Common myeloid progenitor, CD34-positive (primary cell): Measurements from ENCODE around the gene ANG.

Experiments
- CTCF ChIA-PET: fragments of 350-600 bp; sonication (Branson Sonifier 250); formaldehyde crosslinking; loops from one replicate; lab custom pipeline; 2021; ENCODE audit warnings: antibody characterized with exemption; lab: Charles Lee
- POLR2A ChIA-PET: fragments of 350-600 bp; sonication (Branson Sonifier 250); formaldehyde crosslinking; loops from one replicate; lab custom pipeline; 2021; ENCODE audit warnings: antibody characterized with exemption; lab: Charles Lee
- DNase-seq, 3 donors: peaks; one replicate each; pipeline versions ENCODE4 v3.0.0 to v3.0.0-alpha.2; 2013
- H3K27ac ChIP-seq, 2 experiments: 1 replicate in 1 of 2; 2 replicates in 1 of 2; pipeline ENCODE4 v1.7.0; 2013; ENCODE audit warnings: inconsistent platforms in 2 of 2, low read length in 2 of 2, mild to moderate bottlenecking in 2 of 2, low read depth in 1 of 2, moderate library complexity in 1 of 2; ENCODE audit not compliant: severe bottlenecking in 2 of 2, insufficient read depth in 1 of 2, poor library complexity in 1 of 2
- H3K27me3 ChIP-seq, 5 experiments: replicated peaks in 2 of 5; 1 replicate in 3 of 5; 2 replicates in 2 of 5; pipeline versions ENCODE4 v1.6.1 to v1.7.0; 2013; ENCODE audit warnings: low read length in 4 of 5, mild to moderate bottlenecking in 2 of 5, moderate library complexity in 2 of 5, inconsistent platforms in 1 of 5; ENCODE audit not compliant: insufficient read depth in 5 of 5, control insufficient read depth in 4 of 5
- H3K36me3 ChIP-seq, 4 experiments: 1 replicate in 2 of 4; 2 replicates in 2 of 4; pipeline versions ENCODE4 v1.6.1 to v1.7.0; 2013; ENCODE audit warnings: low read length in 3 of 4, control low read depth in 1 of 4, mild to moderate bottlenecking in 1 of 4; ENCODE audit not compliant: control insufficient read depth in 4 of 4, insufficient read depth in 4 of 4
- H3K4me1 ChIP-seq, 4 experiments: 1 replicate in 3 of 4; 2 replicates in 1 of 4; pipeline versions ENCODE4 v1.6.1 to v1.7.1; 2013; ENCODE audit warnings: low read length in 3 of 4, mild to moderate bottlenecking in 3 of 4, control low read depth in 1 of 4, inconsistent platforms in 1 of 4, moderate library complexity in 1 of 4; ENCODE audit not compliant: control insufficient read depth in 4 of 4, insufficient read depth in 4 of 4; ENCODE audit errors: control extremely low read depth in 1 of 4
- H3K4me3 ChIP-seq, 7 experiments: 1 replicate in 4 of 7; 2 replicates in 3 of 7; pipeline versions ENCODE4 v1.5.1 to v1.7.0; 2013; ENCODE audit warnings: mild to moderate bottlenecking in 7 of 7, low read length in 6 of 7, moderate library complexity in 6 of 7, inconsistent platforms in 2 of 7, low read depth in 2 of 7, control low read depth in 1 of 7; ENCODE audit not compliant: insufficient read depth in 4 of 7, control insufficient read depth in 1 of 7; ENCODE audit errors: extremely low read depth in 1 of 7
- H3K9me3 ChIP-seq, 5 experiments: 1 replicate in 4 of 5; 2 replicates in 1 of 5; pipeline versions ENCODE4 v1.6.1 to v1.7.1; 2013; ENCODE audit warnings: low read length in 4 of 5, mild to moderate bottlenecking in 2 of 5, inconsistent platforms in 1 of 5, low read depth in 1 of 5, moderate library complexity in 1 of 5; ENCODE audit not compliant: control insufficient read depth in 4 of 5, insufficient read depth in 2 of 5; ENCODE audit errors: control extremely low read depth in 1 of 5
- WGBS: methylation state at CpG from one replicate; pipeline ENCODE4 v1.1.5; 2013; ENCODE audit not compliant: insufficient coverage; 5-methylcytosine and 5-hydroxymethylcytosine counted together

ANG gene

DNA sequence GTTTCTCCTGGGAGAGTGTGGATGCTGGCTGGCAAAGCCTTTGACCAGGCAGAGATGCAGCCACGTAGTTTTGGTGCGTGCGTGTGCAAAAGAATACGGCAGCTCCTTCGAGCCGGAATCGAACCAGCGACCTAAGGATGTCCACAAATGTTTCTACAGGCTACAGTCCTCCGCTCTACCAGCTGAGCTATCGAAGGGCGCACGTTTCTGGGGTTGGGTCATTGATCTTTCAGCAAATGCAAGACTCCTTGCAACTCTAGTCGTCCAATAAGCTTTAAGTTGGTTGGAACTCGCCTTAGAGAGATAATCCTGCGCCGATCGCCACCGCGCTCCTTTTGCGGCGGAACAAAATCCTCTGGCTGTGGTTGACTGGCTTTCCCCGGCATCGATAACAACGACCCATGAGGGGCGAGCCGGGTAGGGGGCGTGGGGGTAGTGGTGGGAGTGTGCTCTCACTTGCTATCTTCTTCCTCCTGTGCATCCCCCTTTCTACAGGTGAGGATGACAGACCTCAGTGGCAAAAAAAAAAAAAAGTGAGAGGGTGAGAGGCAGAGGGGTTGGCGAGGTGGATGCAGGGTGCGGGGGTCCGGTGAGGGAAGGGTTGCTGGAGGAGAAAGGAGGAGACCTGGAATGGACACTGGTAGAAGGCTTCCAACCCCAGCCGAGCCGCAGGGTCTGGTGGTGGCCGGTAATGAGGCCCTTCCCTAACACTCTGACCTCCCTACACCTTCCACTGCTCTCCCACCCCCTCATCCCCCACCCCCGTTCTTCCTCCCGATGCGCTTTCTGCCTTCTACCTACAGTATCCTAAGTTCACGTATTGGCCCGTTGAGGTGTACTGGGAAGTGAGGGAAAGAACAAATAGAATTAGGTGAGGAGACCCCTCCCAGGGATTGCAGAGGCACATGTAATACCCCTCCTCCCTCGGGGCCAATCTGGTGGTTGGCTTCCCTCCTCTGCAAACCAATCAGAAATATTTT lies 35.3 kb upstream of the ANG start:
- Histone ChIP-seq H3K4me1 (peaks cover 0 to 10% (median 3%) of the 10 kb centered on the region in 4 experiments), H3K27me3 (peaks cover 22 to 66% (median 40%) of the 10 kb centered on the region in 5 experiments), H3K36me3 (no peaks in the 10 kb centered on the region), H3K9me3 (no peaks in the 10 kb centered on the region), H3K4me3 (peak overlapping the region in 4 of 7 experiments; percentile 38 to 50 (median 46)), H3K27ac (no peak overlapping the region)
- peak; percentile 55 to 67 (median 63) for DNase-seq
- CTCF ChIA-PET, result interaction anchor here (1.4 to 15.1 kb wide), 3 partner anchors 16 to 40 kb away, joined by 3 to 179 read pairs (median 9); partner anchors contain the start of gene ANG
- WGBS, result 3% methylated on average over 27 of the region's 39 CpGs
- POLR2A ChIA-PET, result no interaction called here

DNA sequence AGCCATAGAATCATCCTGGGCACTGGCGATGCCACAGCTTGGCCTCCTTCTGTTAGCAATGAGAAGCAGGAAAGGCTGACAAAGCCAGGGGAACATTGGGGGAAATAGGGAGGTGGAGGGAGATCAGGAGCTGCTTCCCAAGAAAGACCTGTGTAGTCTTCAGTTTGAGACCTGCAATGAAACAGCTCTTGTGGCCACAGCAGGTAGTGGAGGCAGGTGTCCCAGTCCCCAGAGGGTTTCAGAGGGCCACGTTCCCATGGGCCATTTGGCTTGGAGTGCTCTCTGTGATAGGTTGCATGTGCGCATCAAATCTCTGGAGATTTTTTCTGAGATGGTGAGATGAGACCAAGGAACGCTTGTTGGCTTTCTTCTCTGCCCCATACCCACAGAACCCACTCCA lies 32.7 kb upstream of the ANG start:
- 81% methylated on average over 3 of the region's 4 CpGs for WGBS
- CTCF ChIA-PET, result interaction anchor here (1.0 to 15.1 kb wide), 4 partner anchors 17 to 37 kb away, joined by 3 to 179 read pairs (median 38); partner anchors contain the start of genes ANG and RNASE4
- H3K4me1 ChIP-seq, result peaks cover 0 to 10% (median 3%) of the 10 kb centered on the region in 4 experiments
- no peaks in the 10 kb centered on the region for H3K36me3 ChIP-seq
- H3K27me3 ChIP-seq, result peaks cover 22 to 82% (median 45%) of the 10 kb centered on the region in 5 experiments
- DNase-seq, result no peak
- no peak overlapping the region for H3K27ac ChIP-seq
- no peak overlapping the region for H3K4me3 ChIP-seq
- POLR2A ChIA-PET, result no interaction called here
- H3K9me3 ChIP-seq, result no peaks in the 10 kb centered on the region

DNA sequence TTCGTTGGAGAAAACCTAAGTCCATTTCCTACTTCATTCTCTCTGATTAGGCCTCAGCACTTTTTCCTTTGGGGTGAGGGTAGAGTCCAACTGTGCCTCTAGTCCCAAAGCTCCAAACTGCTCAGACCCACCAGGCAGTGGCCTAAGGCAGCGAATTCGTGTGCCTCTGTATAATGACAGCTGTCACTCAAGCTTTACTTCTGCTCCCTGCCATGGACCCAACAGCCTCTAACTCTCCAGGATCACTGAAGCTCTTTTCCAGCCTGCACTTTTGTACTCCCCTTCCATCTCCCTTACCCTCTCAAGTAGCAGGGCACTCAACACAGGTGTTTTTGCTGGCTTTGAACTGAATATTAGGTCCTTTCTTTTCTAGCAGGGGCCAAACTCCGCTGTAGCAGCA lies 32.3 kb upstream of the ANG start:
- Histone ChIP-seq H3K27ac (no peak overlapping the region), H3K4me1 (peaks cover 0 to 10% (median 3%) of the 10 kb centered on the region in 4 experiments), H3K9me3 (no peaks in the 10 kb centered on the region), H3K4me3 (no peak overlapping the region), H3K36me3 (no peaks in the 10 kb centered on the region), H3K27me3 (peaks cover 20 to 81% (median 45%) of the 10 kb centered on the region in 5 experiments)
- ChIA-PET CTCF (interaction anchor here (1.0 to 15.1 kb wide), 7 partner anchors 12 to 218 kb away, joined by 3 to 179 read pairs (median 3); partner anchors contain the start of genes ANG and RNASE4), POLR2A (no interaction called here)
- WGBS, result 87% methylated on average over 3 of the region's 4 CpGs
- DNase-seq, result no peak

DNA sequence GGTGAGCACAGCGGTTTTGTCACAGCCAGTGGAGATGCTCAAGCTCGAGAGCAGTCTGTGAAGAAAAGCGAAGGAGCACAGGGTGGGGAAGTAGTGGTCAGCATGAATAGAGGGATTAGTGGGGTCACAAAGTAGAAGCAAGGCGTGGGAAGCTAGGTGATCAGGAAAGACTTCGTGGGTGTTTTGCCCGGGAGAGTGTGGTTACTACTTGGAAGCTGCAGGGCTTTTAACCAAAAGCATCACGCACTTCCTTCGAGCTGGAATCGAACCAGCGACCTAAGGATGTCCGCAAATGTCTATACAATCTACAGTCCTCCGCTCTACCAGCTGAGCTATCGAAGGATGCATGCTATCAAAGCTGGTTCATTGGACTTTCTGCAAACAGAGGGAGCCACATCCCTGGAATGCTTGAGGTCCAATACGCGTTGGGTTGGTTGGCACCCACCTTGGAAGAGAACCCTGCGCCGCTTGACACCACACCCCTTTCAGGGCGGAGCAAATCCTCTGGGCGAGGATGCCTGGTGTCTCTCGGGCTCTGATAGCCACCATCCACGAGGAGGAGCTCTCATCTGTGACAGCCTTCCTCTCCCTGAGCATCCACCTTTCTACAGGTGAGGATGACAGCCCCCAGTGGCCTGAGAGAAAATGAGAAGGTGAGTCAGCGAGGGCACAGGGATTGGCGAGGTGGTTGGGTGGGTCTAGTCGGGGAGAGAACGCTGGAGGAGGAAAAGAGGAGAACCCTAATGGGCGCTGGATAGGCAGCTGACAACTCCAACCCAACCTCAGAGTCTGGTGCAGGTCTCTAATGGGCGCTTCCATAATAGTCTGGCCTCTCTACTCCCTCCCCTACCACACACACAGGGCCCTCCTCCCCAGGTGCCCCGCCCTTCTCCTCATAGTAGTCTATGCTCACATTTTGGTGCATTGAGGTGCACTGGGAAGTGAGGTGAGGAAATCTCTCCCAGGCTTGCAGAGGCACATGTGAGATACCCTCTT lies 31.1 kb upstream of the ANG start:
- ChIA-PET CTCF (interaction anchor here (0.7 to 15.1 kb wide), 9 partner anchors 11 to 330 kb away, joined by 3 to 179 read pairs (median 4); partner anchors contain the start of genes ANG and RNASE4), POLR2A (interaction anchor here (0.6 kb wide), 1 partner anchor 15 kb away, joined by 3 read pairs; no protein-coding TSS in a partner anchor)
- Histone ChIP-seq H3K36me3 (no peaks in the 10 kb centered on the region), H3K27ac (no peak overlapping the region), H3K4me3 (no peak overlapping the region), H3K4me1 (peaks cover 0 to 10% (median 3%) of the 10 kb centered on the region in 4 experiments), H3K9me3 (no peaks in the 10 kb centered on the region), H3K27me3 (peaks cover 12 to 69% (median 39%) of the 10 kb centered on the region in 5 experiments)
- peak in 2 of 3 donors; percentile 27 to 34 for DNase-seq
- 40% methylated on average over 23 of the region's 28 CpGs for WGBS

DNA sequence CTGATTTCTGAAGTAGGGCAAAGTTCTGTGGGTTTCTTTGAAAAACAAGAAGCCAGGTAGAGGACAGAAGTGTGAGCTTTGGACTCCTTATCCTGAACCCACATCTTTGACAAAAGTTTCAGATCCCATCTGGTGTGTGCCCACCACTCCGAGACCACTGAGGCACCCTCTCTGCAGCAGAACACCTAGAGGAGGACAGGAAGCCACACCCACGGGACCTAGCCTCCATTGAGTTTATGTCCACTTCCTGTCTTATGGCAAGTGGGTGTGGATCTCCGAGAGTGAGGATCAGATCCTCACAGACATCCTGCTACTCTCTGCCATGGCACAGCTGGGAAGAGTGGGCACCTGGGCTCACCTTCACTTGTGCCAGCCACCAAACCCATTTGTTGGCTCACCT lies 30.3 kb upstream of the ANG start:
- WGBS, result 63% methylated on average over 3 of the region's 3 CpGs
- H3K4me3 ChIP-seq, result no peak overlapping the region
- no peak overlapping the region for H3K27ac ChIP-seq
- no peak for DNase-seq
- ChIA-PET CTCF (interaction anchor here (0.7 to 15.1 kb wide), 9 partner anchors 10 to 330 kb away, joined by 3 to 179 read pairs (median 12); partner anchors contain the start of genes ANG and RNASE4), POLR2A (interaction anchor here (0.6 kb wide), 1 partner anchor 16 kb away, joined by 3 read pairs; no protein-coding TSS in a partner anchor)
- H3K36me3 ChIP-seq, result no peaks in the 10 kb centered on the region
- no peaks in the 10 kb centered on the region for H3K9me3 ChIP-seq
- H3K27me3 ChIP-seq, result peaks cover 11 to 62% (median 32%) of the 10 kb centered on the region in 5 experiments
- peaks cover 0 to 10% (median 4%) of the 10 kb centered on the region in 4 experiments for H3K4me1 ChIP-seq

DNA sequence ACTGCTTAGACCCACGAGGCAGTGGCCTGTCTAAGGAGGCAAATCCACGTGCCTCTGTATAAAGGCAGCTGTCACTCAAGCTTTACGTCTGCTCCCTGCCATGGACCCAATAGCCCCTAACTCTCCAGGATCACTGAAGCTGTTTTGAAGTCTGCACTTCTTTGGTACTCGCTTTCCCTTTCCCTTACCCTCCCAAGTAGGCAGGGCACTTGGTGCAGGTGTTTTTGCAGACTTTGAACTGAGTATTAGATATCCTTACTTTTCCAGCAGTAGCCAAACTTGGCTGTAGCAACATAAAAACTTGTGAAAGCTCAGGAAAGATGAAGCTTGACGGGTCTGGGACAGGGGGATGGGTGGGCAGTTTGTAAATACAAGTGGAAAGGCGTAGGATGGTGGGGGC lies 29.2 kb upstream of the ANG start:
- H3K4me3 ChIP-seq, result no peak overlapping the region
- ChIA-PET CTCF (interaction anchor here (1.6 to 15.1 kb wide), 4 partner anchors 11 to 34 kb away, joined by 7 to 179 read pairs (median 44); partner anchors contain the start of genes ANG and RNASE4), POLR2A (no interaction called here)
- WGBS, result 94% methylated on average over 6 of the region's 6 CpGs
- DNase-seq, result no peak
- H3K9me3 ChIP-seq, result no peaks in the 10 kb centered on the region
- H3K27me3 ChIP-seq, result peaks cover 11 to 52% (median 32%) of the 10 kb centered on the region in 5 experiments
- H3K27ac ChIP-seq, result no peak overlapping the region
- H3K36me3 ChIP-seq, result no peaks in the 10 kb centered on the region
- peaks cover 0 to 15% (median 9%) of the 10 kb centered on the region in 4 experiments for H3K4me1 ChIP-seq
